GM23338 (cell line): ENCODE data around the gene UBE3B. TPM values are rescaled to one million over a fixed set of nuclear protein-coding genes. Genes with fewer than 3 reads are reported as not detected.

Experiments used
- ATAC-seq: fragments of 200-7000 bp; cut with Tn5 transposase; 3 replicates; pipeline ENCODE4 v1.9.1; 2020
- DNase-seq: peaks from one replicate; pipeline ENCODE4 v3.0.0-alpha.2; 2015; ENCODE audit warnings: low spot score
- H2AFZ ChIP-seq: fragments of 200-600 bp; sonication (generic); 2 replicates; pipeline ENCODE4 v1.8.0; 2016; ENCODE audit warnings: antibody characterized with exemption, mild to moderate bottlenecking, moderate library complexity
- H3F3A ChIP-seq: fragments of 200-600 bp; sonication (generic); replicated peaks from 2 replicates; pipeline ENCODE4 v1.8.0; 2017; ENCODE audit warnings: antibody characterized with exemption, mixed run types, low read depth
- H3K27ac ChIP-seq: fragments of 200-600 bp; sonication (generic); 2 replicates; pipeline ENCODE4 v1.6.1; 2016; ENCODE audit warnings: low read depth
- H3K27me3 ChIP-seq: fragments of 200-600 bp; sonication (generic); 2 replicates; pipeline ENCODE4 v1.8.0; 2016; ENCODE audit warnings: mild to moderate bottlenecking, mixed run types, moderate library complexity; ENCODE audit not compliant: insufficient read depth
- H3K36me3 ChIP-seq: fragments of 200-600 bp; sonication (generic); 2 replicates; pipeline ENCODE4 v1.8.0; 2016; ENCODE audit warnings: mild to moderate bottlenecking; ENCODE audit not compliant: insufficient read depth
- H3K4me1 ChIP-seq: fragments of 200-600 bp; sonication (generic); 2 replicates; pipeline ENCODE4 v1.8.0; 2016; ENCODE audit warnings: mild to moderate bottlenecking, moderate library complexity; ENCODE audit not compliant: insufficient read depth
- H3K4me2 ChIP-seq: fragments of 200-600 bp; sonication (generic); 2 replicates; pipeline ENCODE4 v1.7.1; 2017; ENCODE audit warnings: mixed run types
- H3K4me3 ChIP-seq: fragments of 200-600 bp; sonication (generic); 2 replicates; pipeline ENCODE4 v1.6.1; 2016; ENCODE audit warnings: mixed run types
- H3K79me2 ChIP-seq: fragments of 200-600 bp; sonication (generic); replicated peaks from 2 replicates; pipeline ENCODE4 v1.8.0; 2017; ENCODE audit warnings: mild to moderate bottlenecking; ENCODE audit not compliant: insufficient read depth
- H3K9me2 ChIP-seq: fragments of 200-600 bp; sonication (generic); 2 replicates; pipeline ENCODE4 v1.8.0; 2017; ENCODE audit not compliant: insufficient read depth
- H4K20me1 ChIP-seq: fragments of 200-600 bp; sonication (generic); replicated peaks from 2 replicates; pipeline ENCODE4 v1.8.0; 2017; ENCODE audit warnings: mild to moderate bottlenecking; ENCODE audit not compliant: insufficient read depth
- H3K27ac Mint-ChIP-seq: 2 replicates; pipeline ENCODE4 v1.8.0; 2020; ENCODE audit warnings: inconsistent platforms, mild to moderate bottlenecking, moderate library complexity, mixed read lengths
- H3K27me3 Mint-ChIP-seq: 3 replicates; pipeline ENCODE4 v1.8.0; 2022; ENCODE audit warnings: low read depth, mild to moderate bottlenecking, moderate library complexity, mixed read lengths, inconsistent platforms; ENCODE audit not compliant: insufficient read depth, poor library complexity
- H3K36me3 Mint-ChIP-seq: 3 replicates; pipeline ENCODE4 v1.8.0; 2021; ENCODE audit warnings: low read depth, mild to moderate bottlenecking, inconsistent platforms, moderate library complexity, mixed read lengths
- H3K4me1 Mint-ChIP-seq: 3 replicates; pipeline ENCODE4 v1.8.0; 2020; ENCODE audit warnings: mild to moderate bottlenecking, inconsistent platforms, mixed read lengths
- H3K4me3 Mint-ChIP-seq: 3 replicates; pipeline ENCODE4 v1.8.0; 2021; ENCODE audit warnings: moderate library complexity, mild to moderate bottlenecking, inconsistent platforms, mixed read lengths
- H3K9me3 Mint-ChIP-seq: 3 replicates; pipeline ENCODE4 v1.8.0; 2020; ENCODE audit warnings: moderate library complexity, mild to moderate bottlenecking, inconsistent platforms, mixed read lengths
- CREB1 ChIP-seq: fragments of 250-450 bp; sonication (Bioruptor Pico); IDR thresholded peaks from 2 replicates; pipeline ENCODE4 v1.5.0; 2020; ENCODE audit warnings: low read depth, mild to moderate bottlenecking, moderate library complexity
- EZH2 ChIP-seq: fragments of 200-600 bp; sonication (generic); IDR thresholded peaks from one replicate; pipeline ENCODE4 v1.8.0; 2017; ENCODE audit warnings: antibody characterized with exemption, mild to moderate bottlenecking, low read depth; ENCODE audit not compliant: unreplicated experiment
- EZH2phosphoT487 ChIP-seq: fragments of 200-600 bp; sonication (generic); IDR thresholded peaks from one replicate; pipeline ENCODE4 v1.8.1; 2018; ENCODE audit warnings: antibody characterized with exemption; ENCODE audit not compliant: unreplicated experiment
- JUNB ChIP-seq: IDR thresholded peaks from one replicate; pipeline ENCODE4 v1.6.1; 2016; ENCODE audit warnings: antibody characterized with exemption; ENCODE audit not compliant: unreplicated experiment
- NANOG ChIP-seq: IDR thresholded peaks from 2 replicates; pipeline ENCODE4 v1.6.1; 2016; ENCODE audit warnings: antibody characterized with exemption, borderline replicate concordance
- POLR2AphosphoS5 ChIP-seq: IDR thresholded peaks from 2 replicates; pipeline ENCODE4 v1.6.1; 2016; ENCODE audit warnings: antibody characterized with exemption, low read depth
- STAT1 ChIP-seq: IDR thresholded peaks from one replicate; pipeline ENCODE4 v1.6.1; 2016; ENCODE audit warnings: antibody characterized with exemption; ENCODE audit not compliant: unreplicated experiment
- ZNF114 ChIP-seq: fragments of 250-450 bp; sonication (Bioruptor Pico); IDR thresholded peaks from 2 replicates; pipeline ENCODE4 v1.5.0; 2020; ENCODE audit warnings: mild to moderate bottlenecking, moderate library complexity
- ZNF331 ChIP-seq: fragments of 250-450 bp; sonication (Bioruptor Pico); IDR thresholded peaks from 2 replicates; pipeline ENCODE4 v1.5.0; 2020; ENCODE audit warnings: low read depth, mild to moderate bottlenecking, moderate library complexity
- polyA plus RNA-seq: library from polyadenylated mRNA; unstranded; fragments of >200 nt; fragmentation: Nextera tagmentation; extraction: Ambion mirVana; gene quantifications from 2 replicates; pipeline ENCODE4 v1.2.1, GENCODE V29; 2016
- total RNA-seq: library from RNA; depleted of rRNA; stranded (reverse); fragments of >200 nt; shearing (Covaris generic); gene quantifications from 2 replicates; pipeline ENCODE4 v1.2.3, GENCODE V29; 2014
- TF ChIP-seq, protein P1 (sequence below), 2 experiments: fragments of 200-600 bp in 1 of 2; sonication (generic) in 1 of 2; conservative IDR thresholded peaks; 2 replicates each; pipeline versions ENCODE4 v1.5.1 to v1.6.1; 2016 to 2017; ENCODE audit warnings: antibody characterized with exemption in 2 of 2, low read depth in 2 of 2, mild to moderate bottlenecking in 2 of 2, moderate library complexity in 1 of 2
- TF ChIP-seq, protein P2 (sequence below): fragments of 250-450 bp; sonication (Bioruptor Pico); IDR thresholded peaks from 2 replicates; pipeline ENCODE4 v1.5.0; 2020; ENCODE audit warnings: mild to moderate bottlenecking, moderate library complexity
- TF ChIP-seq, protein P3 (sequence below): IDR thresholded peaks from one replicate; pipeline ENCODE4 v1.6.1; 2018; ENCODE audit warnings: antibody characterized with exemption; ENCODE audit not compliant: unreplicated experiment
- TF ChIP-seq, protein P4 (sequence below): IDR thresholded peaks from 2 replicates; pipeline ENCODE4 v1.6.1; 2016; ENCODE audit warnings: antibody characterized with exemption

Gene UBE3B
- total and polyA plus RNA-seq, 2 experiments from 2014 or later, result 20.8 TPM

DNA sequence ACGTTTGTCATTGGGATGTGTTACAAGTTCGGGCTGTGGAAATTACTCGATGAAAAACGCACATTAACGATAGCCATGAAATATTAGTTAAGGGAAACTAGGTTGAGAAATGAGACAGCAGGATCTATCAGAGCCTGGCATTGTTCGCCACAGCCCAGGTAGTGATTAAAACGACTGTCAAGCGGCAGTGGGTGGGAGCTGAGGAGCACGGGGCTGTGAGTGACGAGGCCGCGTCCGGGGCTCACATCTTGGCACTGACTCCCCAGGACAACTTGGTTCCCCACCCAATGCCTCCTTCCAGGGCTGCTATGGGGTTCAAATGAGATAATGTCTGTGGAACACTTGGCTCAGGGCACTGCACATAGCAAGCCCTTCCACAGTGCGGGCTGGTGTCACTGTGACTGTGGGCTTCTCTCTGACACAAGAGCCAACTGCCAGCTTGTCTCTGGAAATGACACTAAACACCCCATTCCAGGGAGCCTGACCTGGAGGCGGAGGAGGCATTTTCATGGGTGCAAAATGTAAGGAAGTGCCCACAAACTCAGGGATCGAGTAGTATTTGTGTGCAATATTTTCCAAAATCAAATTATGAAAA is 76.6 kb downstream of the UBE3B start:
- H3K27ac ChIP-seq, result no peak overlapping the region
- Mint-ChIP-seq H3K27me3 (peaks cover 10% of the 10 kb centered on the region), H3K4me1 (peaks cover 8% of the 10 kb centered on the region; the same call in 2 of the 3 replicates), H3K4me3 (no peak overlapping the region), H3K9me3 (no peaks in the 10 kb centered on the region), H3K36me3 (no peaks in the 10 kb centered on the region; the same call in 2 of the 3 replicates), H3K27ac (0 out of 2 replicates have a peak overlapping the region, but pooled peaks have one; percentile 24)
- H2AFZ ChIP-seq, result no peak overlapping the region
- H3K79me2 ChIP-seq, result no peaks in the 10 kb centered on the region
- H3K4me2 ChIP-seq, result no peak overlapping the region
- ATAC-seq, result no peak; the same call in 2 of the 3 replicates
- H3K4me1 ChIP-seq, result no peaks in the 10 kb centered on the region
- H3K4me3 ChIP-seq, result no peak overlapping the region
- no peaks in the 10 kb centered on the region for H4K20me1 ChIP-seq
- no peaks in the 10 kb centered on the region for H3K9me2 ChIP-seq
- H3K36me3 ChIP-seq, result no peaks in the 10 kb centered on the region
- no peak for DNase-seq
- H3F3A ChIP-seq, result no peaks in the 10 kb centered on the region
- no peaks in the 10 kb centered on the region for H3K27me3 ChIP-seq
- TF ChIP-seq POLR2AphosphoS5 (no peak), ZNF331 (CRISPR knock-in tag) (no peak), STAT1 (no peak), CREB1 (CRISPR knock-in tag) (no peak), JUNB (no peak), EZH2phosphoT487 (no peak), NANOG (no peak), EZH2 (no peak), ZNF114 (CRISPR knock-in tag) (no peak)
- TF ChIP-seq, protein P1, sequence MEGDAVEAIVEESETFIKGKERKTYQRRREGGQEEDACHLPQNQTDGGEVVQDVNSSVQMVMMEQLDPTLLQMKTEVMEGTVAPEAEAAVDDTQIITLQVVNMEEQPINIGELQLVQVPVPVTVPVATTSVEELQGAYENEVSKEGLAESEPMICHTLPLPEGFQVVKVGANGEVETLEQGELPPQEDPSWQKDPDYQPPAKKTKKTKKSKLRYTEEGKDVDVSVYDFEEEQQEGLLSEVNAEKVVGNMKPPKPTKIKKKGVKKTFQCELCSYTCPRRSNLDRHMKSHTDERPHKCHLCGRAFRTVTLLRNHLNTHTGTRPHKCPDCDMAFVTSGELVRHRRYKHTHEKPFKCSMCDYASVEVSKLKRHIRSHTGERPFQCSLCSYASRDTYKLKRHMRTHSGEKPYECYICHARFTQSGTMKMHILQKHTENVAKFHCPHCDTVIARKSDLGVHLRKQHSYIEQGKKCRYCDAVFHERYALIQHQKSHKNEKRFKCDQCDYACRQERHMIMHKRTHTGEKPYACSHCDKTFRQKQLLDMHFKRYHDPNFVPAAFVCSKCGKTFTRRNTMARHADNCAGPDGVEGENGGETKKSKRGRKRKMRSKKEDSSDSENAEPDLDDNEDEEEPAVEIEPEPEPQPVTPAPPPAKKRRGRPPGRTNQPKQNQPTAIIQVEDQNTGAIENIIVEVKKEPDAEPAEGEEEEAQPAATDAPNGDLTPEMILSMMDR (conservative IDR thresholded peaks at IDR 0.05; ENCODE audit: low read depth in 2 of 2), result no peak
- TF ChIP-seq, protein P2, sequence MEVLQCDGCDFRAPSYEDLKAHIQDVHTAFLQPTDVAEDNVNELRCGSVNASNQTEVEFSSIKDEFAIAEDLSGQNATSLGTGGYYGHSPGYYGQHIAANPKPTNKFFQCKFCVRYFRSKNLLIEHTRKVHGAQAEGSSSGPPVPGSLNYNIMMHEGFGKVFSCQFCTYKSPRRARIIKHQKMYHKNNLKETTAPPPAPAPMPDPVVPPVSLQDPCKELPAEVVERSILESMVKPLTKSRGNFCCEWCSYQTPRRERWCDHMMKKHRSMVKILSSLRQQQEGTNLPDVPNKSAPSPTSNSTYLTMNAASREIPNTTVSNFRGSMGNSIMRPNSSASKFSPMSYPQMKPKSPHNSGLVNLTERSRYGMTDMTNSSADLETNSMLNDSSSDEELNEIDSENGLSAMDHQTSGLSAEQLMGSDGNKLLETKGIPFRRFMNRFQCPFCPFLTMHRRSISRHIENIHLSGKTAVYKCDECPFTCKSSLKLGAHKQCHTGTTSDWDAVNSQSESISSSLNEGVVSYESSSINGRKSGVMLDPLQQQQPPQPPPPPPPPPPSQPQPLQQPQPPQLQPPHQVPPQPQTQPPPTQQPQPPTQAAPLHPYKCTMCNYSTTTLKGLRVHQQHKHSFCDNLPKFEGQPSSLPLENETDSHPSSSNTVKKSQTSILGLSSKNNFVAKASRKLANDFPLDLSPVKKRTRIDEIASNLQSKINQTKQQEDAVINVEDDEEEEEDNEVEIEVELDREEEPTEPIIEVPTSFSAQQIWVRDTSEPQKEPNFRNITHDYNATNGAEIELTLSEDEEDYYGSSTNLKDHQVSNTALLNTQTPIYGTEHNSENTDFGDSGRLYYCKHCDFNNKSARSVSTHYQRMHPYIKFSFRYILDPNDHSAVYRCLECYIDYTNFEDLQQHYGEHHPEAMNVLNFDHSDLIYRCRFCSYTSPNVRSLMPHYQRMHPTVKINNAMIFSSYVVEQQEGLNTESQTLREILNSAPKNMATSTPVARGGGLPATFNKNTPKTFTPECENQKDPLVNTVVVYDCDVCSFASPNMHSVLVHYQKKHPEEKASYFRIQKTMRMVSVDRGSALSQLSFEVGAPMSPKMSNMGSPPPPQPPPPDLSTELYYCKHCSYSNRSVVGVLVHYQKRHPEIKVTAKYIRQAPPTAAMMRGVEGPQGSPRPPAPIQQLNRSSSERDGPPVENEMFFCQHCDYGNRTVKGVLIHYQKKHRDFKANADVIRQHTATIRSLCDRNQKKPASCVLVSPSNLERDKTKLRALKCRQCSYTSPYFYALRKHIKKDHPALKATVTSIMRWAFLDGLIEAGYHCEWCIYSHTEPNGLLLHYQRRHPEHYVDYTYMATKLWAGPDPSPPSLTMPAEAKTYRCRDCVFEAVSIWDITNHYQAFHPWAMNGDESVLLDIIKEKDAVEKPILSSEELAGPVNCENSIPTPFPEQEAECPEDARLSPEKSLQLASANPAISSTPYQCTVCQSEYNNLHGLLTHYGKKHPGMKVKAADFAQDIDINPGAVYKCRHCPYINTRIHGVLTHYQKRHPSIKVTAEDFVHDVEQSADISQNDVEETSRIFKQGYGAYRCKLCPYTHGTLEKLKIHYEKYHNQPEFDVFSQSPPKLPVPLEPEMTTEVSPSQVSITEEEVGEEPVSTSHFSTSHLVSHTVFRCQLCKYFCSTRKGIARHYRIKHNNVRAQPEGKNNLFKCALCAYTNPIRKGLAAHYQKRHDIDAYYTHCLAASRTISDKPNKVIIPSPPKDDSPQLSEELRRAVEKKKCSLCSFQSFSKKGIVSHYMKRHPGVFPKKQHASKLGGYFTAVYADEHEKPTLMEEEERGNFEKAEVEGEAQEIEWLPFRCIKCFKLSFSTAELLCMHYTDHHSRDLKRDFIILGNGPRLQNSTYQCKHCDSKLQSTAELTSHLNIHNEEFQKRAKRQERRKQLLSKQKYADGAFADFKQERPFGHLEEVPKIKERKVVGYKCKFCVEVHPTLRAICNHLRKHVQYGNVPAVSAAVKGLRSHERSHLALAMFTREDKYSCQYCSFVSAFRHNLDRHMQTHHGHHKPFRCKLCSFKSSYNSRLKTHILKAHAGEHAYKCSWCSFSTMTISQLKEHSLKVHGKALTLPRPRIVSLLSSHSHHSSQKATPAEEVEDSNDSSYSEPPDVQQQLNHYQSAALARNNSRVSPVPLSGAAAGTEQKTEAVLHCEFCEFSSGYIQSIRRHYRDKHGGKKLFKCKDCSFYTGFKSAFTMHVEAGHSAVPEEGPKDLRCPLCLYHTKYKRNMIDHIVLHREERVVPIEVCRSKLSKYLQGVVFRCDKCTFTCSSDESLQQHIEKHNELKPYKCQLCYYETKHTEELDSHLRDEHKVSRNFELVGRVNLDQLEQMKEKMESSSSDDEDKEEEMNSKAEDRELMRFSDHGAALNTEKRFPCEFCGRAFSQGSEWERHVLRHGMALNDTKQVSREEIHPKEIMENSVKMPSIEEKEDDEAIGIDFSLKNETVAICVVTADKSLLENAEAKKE (CRISPR knock-in tag), result no peak
- TF ChIP-seq, protein P3, sequence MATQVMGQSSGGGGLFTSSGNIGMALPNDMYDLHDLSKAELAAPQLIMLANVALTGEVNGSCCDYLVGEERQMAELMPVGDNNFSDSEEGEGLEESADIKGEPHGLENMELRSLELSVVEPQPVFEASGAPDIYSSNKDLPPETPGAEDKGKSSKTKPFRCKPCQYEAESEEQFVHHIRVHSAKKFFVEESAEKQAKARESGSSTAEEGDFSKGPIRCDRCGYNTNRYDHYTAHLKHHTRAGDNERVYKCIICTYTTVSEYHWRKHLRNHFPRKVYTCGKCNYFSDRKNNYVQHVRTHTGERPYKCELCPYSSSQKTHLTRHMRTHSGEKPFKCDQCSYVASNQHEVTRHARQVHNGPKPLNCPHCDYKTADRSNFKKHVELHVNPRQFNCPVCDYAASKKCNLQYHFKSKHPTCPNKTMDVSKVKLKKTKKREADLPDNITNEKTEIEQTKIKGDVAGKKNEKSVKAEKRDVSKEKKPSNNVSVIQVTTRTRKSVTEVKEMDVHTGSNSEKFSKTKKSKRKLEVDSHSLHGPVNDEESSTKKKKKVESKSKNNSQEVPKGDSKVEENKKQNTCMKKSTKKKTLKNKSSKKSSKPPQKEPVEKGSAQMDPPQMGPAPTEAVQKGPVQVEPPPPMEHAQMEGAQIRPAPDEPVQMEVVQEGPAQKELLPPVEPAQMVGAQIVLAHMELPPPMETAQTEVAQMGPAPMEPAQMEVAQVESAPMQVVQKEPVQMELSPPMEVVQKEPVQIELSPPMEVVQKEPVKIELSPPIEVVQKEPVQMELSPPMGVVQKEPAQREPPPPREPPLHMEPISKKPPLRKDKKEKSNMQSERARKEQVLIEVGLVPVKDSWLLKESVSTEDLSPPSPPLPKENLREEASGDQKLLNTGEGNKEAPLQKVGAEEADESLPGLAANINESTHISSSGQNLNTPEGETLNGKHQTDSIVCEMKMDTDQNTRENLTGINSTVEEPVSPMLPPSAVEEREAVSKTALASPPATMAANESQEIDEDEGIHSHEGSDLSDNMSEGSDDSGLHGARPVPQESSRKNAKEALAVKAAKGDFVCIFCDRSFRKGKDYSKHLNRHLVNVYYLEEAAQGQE, result no peak
- TF ChIP-seq, protein P4, sequence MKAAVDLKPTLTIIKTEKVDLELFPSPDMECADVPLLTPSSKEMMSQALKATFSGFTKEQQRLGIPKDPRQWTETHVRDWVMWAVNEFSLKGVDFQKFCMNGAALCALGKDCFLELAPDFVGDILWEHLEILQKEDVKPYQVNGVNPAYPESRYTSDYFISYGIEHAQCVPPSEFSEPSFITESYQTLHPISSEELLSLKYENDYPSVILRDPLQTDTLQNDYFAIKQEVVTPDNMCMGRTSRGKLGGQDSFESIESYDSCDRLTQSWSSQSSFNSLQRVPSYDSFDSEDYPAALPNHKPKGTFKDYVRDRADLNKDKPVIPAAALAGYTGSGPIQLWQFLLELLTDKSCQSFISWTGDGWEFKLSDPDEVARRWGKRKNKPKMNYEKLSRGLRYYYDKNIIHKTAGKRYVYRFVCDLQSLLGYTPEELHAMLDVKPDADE, result no peak
